Cardiac muscle cell (in vitro differentiated cells and primary cell): ENCODE results near the gene RDH16. TPM values are rescaled to one million over a fixed set of nuclear protein-coding genes. Genes with fewer than 3 reads are reported as not detected.
A peak's percentile ranks its signal among the peaks of the same experiment; 100 is the strongest.

ENCODE experiments used
- DNase-seq, 2 donors: peaks; one replicate each; pipeline versions ENCODE4 v3.0.0 to v3.0.0-alpha.2; 2010 to 2017; ENCODE audit warnings: low read depth in 1 of 2, low spot score in 1 of 2
- H3K27ac ChIP-seq: fragments of 200-600 bp; sonication (generic); 2 replicates; pipeline ENCODE4 v1.5.1; 2016
- H3K27me3 ChIP-seq: fragments of 200-600 bp; sonication (generic); 2 replicates; pipeline ENCODE4 v1.6.0; 2016; ENCODE audit warnings: control low read depth
- H3K36me3 ChIP-seq: fragments of 200-600 bp; sonication (generic); 2 replicates; pipeline ENCODE4 v1.5.1; 2016; ENCODE audit warnings: control low read depth
- H3K4me1 ChIP-seq: fragments of 200-600 bp; sonication (generic); 2 replicates; pipeline ENCODE4 v1.8.1; 2017; ENCODE audit warnings: low read depth, mild to moderate bottlenecking, mixed run types
- H3K4me3 ChIP-seq: fragments of 200-600 bp; sonication (generic); 2 replicates; pipeline ENCODE4 v1.5.1; 2016; ENCODE audit warnings: mild to moderate bottlenecking
- H3K9me3 ChIP-seq: fragments of 200-600 bp; sonication (generic); 2 replicates; pipeline ENCODE4 v1.5.1; 2017; ENCODE audit warnings: low read depth, mild to moderate bottlenecking, control low read depth
- CTCF ChIP-seq: IDR thresholded peaks from 2 replicates; pipeline ENCODE4 v1.5.1; 2012; ENCODE audit warnings: low read depth, mild to moderate bottlenecking, low read length
- polyA plus RNA-seq: library from polyadenylated mRNA; unstranded; fragments of >200 nt; fragmentation: Nextera tagmentation; extraction: Ambion mirVana; gene quantifications from 2 replicates; pipeline ENCODE4 v1.2.1, GENCODE V29; 2016
- total RNA-seq: library from RNA; depleted of rRNA; stranded (reverse); fragments of >200 nt; gene quantifications from 2 replicates; pipeline ENCODE4 v1.2.3, GENCODE V29; 2016

RDH16 gene
- total and polyA plus RNA-seq, 2 experiments from 2014 or later = 0.92 to 2.6 TPM

- DNase-seq = no peak
- H3K36me3 ChIP-seq = no peaks in the 10 kb centered on the region
- H3K9me3 ChIP-seq = no peaks in the 10 kb centered on the region
- no peak for TF ChIP-seq CTCF
- no peaks in the 10 kb centered on the region for H3K4me1 ChIP-seq
- no peaks in the 10 kb centered on the region for H3K27me3 ChIP-seq
- H3K27ac ChIP-seq = no peak overlapping the region
- H3K4me3 ChIP-seq = no peak overlapping the region
Observed at GRCh38 chr12:56958422-56958821, 1.0 kb upstream of the RDH16 start.

- Histone ChIP-seq H3K27me3 (no peaks in the 10 kb centered on the region), H3K27ac (no peak overlapping the region), H3K36me3 (no peaks in the 10 kb centered on the region), H3K9me3 (no peaks in the 10 kb centered on the region), H3K4me3 (no peak overlapping the region), H3K4me1 (no peaks in the 10 kb centered on the region)
- DNase-seq = peak in 1 of 2 donors; percentile 66
- TF ChIP-seq CTCF = no peak
Observed at GRCh38 chr12:56955631-56956256, 1.7 kb downstream of the RDH16 start.

GRCh38 chr12:56954958-56955355 is 2.5 kb downstream of the RDH16 start:
- H3K4me1 ChIP-seq = no peaks in the 10 kb centered on the region

DNA sequence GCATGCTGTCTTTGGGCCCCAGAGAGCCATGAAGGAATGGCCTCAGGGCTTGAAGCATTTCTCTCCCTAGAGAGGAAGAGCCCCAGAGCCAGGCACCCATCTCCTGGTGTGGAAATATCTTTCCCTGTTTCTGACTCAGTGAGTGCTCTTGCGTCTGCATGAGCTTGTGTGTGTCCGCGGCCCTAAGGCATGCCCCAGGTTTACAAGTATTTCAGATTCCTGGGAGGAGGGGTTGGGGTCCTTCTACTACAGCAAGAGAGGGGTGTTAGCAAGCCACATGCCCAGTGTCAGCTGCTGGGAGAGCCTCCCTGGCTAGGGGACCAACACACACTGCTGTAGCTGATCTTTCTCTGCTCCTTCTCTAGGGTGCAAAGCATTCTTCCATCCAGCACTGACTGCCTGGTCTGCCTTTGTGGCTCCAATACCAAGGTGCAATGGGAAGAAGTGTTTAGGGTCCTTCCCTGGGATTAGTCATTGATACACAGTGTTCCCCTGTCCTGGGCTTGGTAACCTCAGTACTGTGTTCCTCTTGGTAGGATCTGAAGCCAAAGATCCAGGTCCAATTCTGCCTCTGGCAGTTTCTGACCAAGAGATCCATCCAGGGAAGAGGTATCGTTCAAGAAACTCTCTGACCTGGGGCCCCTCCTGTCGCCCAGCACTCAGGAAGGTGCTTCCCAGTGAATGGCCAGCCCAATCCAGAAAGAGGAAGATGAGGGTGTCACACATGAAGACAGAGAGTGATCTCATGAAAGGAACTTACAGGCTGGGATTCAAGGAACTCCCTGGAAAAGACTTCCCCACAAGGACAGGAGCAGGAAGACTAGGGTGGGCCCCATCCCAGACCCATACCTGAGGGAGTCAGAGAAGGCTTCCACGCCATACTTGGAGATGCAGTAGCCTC is 3.1 kb downstream of the RDH16 start:
- H3K27me3 ChIP-seq = no peaks in the 10 kb centered on the region
- H3K4me3 ChIP-seq = no peak overlapping the region
- H3K36me3 ChIP-seq = no peaks in the 10 kb centered on the region
- H3K27ac ChIP-seq = no peak overlapping the region
- no peaks in the 10 kb centered on the region for H3K4me1 ChIP-seq
- no peak for TF ChIP-seq CTCF
- DNase-seq = no peak
- H3K9me3 ChIP-seq = no peaks in the 10 kb centered on the region

More at GRCh38 chr12:56954958-56955355, 2.5 kb downstream of the RDH16 start:
- Histone ChIP-seq H3K27me3 (no peaks in the 10 kb centered on the region), H3K27ac (no peak overlapping the region), H3K36me3 (no peaks in the 10 kb centered on the region), H3K9me3 (no peaks in the 10 kb centered on the region), H3K4me3 (no peak overlapping the region)
- TF ChIP-seq CTCF = no peak
- DNase-seq = no peak

- no peak overlapping the region for H3K27ac ChIP-seq
- no peaks in the 10 kb centered on the region for H3K27me3 ChIP-seq
- no peak overlapping the region for H3K4me3 ChIP-seq
- TF ChIP-seq CTCF = no peak
- H3K4me1 ChIP-seq = no peaks in the 10 kb centered on the region
- DNase-seq = no peak
- H3K36me3 ChIP-seq = no peaks in the 10 kb centered on the region
- no peaks in the 10 kb centered on the region for H3K9me3 ChIP-seq
Observed at GRCh38 chr12:56953314-56953713, 4.1 kb downstream of the RDH16 start.
